Activated CD4-positive, alpha-beta T cell treated with anti-CD3 and anti-CD28 coated beads, Interleukin-2, amount 50 U/mL, for 48 hours (primary cell): ENCODE data around the gene TIMM22.
"Not testable (repeated sequence)": the region's sequence is repeated elsewhere in the genome, so short reads cannot be mapped to it uniquely, and the experiment has no call there.

Experiments used
- DNase-seq, 2 experiments: peaks; one replicate each; pipeline ENCODE4 v3.0.0-alpha.2; 2020

Gene TIMM22

GRCh38 chr17:1040216-1040600, 43.3 kb downstream of the TIMM22 start:
- DNase-seq: no peak

GRCh38 chr17:1041746-1042145, 44.8 kb downstream of the TIMM22 start:
- no peak for DNase-seq

DNA sequence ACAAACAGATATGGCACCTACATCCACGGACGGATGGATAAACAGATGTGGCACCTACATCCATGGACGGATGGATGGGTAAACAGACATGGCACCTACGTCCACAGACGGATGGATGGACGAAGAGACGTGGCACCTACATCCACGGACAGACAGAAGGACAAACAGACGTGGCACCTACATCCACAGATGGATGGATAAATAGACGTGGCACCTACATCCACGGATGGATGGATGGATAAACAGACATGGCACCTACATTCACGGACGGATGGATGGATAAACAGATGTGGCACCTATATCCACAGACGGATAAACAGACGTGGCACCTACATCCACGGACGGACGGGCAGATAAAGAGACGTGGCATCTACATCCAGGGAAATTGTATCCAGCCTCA, 45.6 kb downstream of the TIMM22 start:
- no peak for DNase-seq

- DNase-seq: no peak
These were observed 46.8 kb downstream of the TIMM22 start for GRCh38 chr17:1043601-1044251.

DNA sequence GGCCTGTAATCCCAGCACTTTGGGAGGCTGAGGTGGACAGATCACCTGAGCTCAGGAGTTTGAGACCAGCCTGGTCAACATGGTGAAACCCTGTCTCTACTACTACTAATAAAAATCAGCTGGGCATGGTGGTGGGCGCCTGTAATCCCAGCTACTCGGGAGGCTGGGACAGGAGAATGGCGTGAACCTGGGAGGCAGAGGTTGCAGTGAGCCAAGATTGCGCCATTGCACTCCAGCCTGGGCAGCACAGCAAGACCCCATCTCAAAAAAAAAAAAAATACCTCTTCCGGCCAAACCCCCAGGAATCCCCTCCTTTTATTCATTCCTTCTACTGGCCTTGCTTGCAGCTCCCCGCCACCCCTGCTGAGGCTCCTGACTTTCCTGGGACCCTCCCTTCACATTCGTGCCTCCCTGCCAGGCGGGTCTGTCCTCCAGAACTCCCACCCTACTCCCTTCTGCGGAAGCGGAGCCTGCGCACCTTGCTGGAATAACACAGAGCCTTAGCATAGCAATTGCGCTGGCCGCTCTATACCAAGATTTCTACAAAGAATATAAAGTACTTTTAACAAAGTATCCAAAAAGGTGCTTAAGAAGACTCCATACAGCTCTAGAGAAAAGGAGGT, 47.6 kb downstream of the TIMM22 start:
- not testable (repeated sequence) for DNase-seq

GRCh38 chr17:1045456-1045855, 48.5 kb downstream of the TIMM22 start:
- no peak for DNase-seq

- DNase-seq: no peak
These were observed 50.4 kb downstream of the TIMM22 start for GRCh38 chr17:1047177-1047878.

DNA sequence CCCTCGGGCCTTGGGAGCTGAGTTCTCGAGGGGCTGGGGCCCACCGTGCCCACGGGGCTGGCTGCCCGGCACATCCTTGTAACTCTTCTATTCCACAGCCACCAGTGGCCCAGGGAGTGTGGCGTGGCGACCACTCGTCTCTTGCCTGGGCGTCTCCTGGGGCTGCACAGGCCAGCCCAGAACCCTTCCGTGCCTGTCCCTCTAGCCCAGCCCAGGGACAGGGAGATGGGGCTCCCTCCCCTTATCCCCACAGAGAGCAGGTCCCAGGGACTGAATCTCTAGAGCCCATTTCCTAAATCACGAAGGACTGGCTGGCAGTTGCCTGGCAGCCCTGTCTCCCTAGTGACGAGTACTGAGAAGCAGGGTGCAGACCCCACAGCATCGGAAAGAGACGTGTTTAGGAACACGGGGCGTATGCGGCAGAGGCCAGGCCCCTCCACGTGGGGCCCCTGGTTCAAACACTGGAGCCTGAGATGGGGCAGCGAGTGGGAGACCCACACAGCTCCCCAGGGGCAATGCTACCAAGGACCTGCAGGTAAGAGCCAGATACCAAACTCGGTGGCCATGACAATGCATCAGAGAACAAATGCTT, 51.0 kb downstream of the TIMM22 start:
- no peak for DNase-seq

GRCh38 chr17:1048516-1049115, 51.7 kb downstream of the TIMM22 start:
- not testable (repeated sequence) for DNase-seq

GRCh38 chr17:1049446-1050225, 52.7 kb downstream of the TIMM22 start:
- no peak for DNase-seq

DNA sequence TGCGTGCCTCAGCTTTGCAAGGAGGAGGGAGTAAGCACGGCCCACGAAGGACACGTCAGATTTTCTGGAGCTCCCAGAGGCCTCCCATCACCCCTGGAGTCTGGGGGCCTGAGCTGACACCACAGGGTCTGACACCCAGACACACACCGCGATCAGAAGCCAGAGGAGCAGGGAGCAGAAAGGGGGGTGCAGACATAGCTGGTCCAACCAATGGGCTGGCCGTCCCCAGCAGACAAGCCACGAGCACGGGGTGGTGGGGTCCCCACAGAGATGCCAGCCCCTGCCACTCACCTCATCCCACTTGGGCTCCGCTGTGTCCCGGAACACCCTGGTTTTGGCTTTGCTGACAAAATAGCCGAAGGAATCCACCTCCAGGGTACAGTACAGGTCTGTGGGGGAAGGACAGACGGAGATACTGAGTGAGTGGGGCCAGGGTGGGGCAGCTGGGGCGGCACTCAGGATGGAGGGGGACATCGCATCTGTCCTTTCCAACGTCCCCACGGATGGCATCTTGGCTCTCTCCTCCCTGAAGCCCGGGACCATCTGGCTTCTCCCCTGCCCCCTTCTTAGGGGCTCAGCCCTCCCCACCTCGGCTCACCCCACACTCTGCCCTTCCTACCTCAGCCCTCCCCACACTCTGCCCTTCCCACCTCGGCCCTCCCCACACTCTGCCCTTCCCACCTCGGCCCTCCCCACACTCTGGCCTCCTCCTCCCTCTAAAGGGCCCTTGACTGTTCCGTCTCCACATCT, 53.5 kb downstream of the TIMM22 start:
- no peak for DNase-seq

DNA sequence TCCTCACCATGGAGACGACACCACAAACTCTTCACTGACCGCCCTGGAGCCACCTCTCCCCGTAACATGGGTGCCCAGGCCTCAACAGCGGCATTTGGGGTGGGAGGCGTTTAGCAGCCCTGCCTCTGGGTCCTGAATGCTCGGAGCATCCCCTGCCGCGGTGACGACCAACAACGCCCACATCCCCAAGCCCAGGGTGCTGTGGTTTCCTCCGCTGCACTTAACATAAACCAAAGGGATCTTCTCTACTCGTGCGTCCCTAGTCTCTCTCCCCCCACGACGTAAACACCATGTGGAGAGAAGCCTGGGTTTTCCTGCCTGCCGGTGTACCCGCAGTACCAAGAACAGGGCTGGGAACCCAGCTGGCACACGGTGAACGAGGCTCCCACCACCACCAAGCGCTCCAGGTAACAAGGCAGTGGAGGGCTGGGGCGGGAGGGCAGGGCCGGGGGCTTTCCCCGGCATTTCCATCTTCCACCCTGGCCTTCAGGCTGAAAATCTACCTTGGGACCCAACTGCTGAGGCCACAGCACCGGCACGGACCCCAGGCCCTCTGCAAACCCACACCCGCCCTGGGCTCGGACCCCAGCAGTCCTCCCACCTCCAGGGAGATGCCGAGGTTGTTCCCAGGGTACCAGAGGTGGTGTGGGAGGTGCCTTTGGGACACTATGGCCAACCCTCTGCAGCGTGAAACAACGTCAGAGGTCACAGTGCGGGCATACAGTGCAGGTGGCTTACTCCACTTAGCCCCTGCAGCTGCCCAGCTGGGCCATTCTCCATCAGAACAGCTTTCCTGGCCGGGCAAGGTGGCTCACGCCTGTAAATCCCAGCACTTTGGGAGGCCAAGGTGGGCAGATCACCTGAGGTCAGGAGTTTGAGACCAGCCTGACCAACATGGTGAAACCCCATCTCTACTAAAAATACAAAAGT, 54.3 kb downstream of the TIMM22 start:
- DNase-seq: no peak
